Activated T-cell treated with anti-CD3 and anti-CD28 coated beads for 4 hours (primary cell): Measurements from ENCODE around the gene KCNQ1.

ENCODE experiments used
- DNase-seq: peaks from one replicate; pipeline ENCODE4 v3.0.0-alpha.2; 2020

The KCNQ1 gene

DNA sequence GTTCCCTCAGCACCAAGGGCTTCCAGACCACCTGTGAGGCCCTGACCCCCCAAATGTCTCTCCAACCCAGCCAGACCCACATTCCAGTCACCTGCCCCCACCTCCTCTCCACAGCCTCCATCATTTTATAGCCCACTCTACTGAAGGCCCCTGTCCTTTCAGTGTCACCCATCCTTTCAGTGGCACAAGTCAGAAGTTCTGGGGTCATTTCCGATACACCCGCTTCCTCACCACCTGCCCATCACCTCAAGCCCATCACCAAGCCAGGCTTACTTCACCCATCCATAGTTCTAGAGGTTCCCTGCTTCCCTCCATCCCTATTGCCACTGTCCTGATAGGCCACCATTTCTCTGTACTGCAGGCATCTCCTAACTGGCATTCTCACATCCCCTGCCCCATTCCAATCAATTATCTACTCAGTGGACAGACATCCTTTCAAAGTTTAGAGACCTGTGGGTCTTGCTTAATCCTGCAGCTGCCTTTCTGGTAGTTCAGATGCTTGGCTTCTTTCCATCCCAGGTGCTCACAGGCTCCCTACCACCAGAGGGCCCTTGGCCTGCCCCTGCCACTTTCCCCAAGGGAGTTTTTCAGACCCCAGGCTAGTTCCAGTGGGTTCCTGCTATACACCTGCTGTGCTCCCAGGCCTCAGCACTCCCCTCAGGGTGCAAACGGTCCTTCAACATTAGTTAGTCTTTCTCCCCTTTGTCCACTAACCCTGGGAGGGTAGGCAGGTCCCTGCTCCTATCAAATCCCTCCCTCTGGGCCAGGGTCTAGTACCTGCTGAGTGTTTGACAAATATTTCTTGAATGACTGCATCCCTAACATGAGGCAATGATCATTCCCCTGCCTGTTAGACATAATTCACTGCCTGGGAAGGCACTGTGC lies 247.4 kb downstream of the KCNQ1 start:
- DNase-seq, result no peak

DNA sequence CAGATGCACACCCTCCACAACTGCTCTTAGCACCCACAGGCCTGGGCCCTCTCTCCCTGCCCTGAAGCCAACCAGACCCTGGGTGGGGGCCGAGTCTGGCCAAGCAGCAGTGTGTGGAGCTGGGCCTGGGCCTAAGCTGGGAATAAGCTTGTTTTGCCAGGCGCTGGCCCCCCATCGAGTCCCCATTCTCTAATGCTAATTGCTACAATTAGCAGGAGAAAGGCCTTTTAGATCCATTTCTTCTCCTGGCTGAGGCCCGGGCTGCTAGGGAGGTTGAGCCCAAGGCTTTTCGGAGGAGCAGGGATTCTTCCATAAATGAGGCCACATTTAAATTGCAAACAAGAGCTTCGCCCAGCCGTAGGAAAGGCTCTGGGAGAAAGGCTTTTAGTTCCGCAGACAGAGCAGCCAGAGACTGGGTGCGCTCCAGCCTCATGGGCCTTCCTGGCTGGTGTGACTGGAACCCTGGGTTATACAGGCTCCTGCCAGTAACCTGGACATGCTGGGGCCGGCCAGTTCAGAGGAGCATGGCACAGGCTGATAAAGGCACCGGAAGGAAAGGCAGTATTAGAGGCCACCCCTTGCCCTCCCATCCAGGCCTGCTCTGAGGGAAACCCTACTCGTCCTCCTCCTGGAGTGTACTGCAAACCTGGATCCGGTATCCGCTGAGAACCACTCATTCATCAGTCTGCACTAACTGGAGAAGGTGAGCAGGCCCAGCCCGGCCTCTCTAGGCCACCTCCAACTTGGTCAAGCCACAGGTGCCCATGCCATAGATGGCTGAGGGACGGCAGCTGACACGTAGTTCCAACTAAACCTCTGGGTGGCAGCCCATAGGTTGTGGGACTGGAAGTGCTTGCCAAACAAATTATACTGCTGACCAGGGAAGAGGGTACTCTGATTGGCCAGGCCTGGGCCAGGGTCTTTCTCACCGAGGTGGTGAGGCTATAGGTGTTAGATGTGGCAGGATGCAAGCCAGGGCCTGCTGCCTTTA lies 248.8 kb downstream of the KCNQ1 start:
- no peak for DNase-seq

- no peak for DNase-seq
Observed at GRCh38 chr11:2694495-2694894, 249.7 kb downstream of the KCNQ1 start.

GRCh38 chr11:2694995-2695939 lies 250.5 kb downstream of the KCNQ1 start:
- DNase-seq, result no peak

- DNase-seq, result no peak
Observed at GRCh38 chr11:2696455-2696854, 251.6 kb downstream of the KCNQ1 start.

GRCh38 chr11:2697866-2698265 lies 253.1 kb downstream of the KCNQ1 start:
- DNase-seq, result no peak

DNA sequence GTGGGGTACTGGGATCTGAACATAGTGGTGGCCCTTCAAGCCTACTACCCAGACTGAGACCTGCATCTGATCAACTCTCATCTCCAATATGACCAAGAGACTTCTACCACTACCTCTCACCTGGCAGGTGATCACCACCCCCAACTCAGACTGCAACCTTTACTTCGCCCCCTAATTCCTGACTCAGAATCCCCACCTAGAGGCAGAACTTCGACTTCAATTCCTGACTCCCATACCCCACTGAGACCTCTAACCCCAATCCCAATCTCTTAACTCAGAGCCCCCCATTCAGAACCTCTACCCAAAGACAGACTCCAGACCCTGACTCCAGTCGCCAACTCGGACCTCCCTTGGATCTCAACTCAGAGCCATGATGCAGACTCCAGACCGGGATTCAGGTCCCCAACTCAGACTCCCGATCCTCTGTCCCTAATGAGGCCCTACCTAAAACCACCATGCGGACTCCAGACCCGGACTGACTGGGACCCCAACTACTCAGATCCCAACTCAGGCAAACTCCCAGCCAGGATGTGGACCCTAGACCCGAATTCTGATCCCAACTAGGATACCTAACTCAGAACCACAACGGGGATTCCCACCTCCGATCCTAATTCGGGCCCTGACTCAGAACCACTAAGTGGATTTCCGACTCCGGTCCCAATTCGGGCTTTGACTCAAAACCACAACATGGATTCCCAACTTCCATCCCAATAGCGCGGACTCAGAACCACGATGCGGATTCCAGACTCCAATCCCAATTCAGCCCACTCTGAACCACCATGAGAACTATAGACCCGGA lies 253.8 kb downstream of the KCNQ1 start:
- DNase-seq, result no peak

DNA sequence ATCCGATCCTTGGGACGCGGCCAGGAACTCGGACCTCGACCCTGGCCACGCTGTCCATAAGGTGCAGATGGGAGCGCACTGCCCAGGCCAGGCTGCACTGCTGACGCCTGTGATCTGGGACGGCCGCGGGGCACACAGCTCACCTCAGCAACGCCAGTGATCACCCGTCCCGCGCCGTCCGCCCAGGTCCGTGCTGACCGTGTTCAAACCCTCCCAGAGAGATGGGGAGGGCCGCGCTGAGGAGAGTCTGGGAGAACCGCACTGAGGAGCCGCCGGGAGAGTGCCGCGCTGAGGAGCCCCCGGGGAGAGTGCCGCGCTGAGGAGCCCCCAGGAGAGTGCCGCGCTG lies 254.3 kb downstream of the KCNQ1 start:
- DNase-seq, result no peak

GRCh38 chr11:2699531-2700414 lies 255.0 kb downstream of the KCNQ1 start, which contains the start of gene KCNQ1OT1:
TSS of gene KCNQ1OT1 (minus strand) at chr11:2699994.
- peak; percentile 74 for DNase-seq

DNA sequence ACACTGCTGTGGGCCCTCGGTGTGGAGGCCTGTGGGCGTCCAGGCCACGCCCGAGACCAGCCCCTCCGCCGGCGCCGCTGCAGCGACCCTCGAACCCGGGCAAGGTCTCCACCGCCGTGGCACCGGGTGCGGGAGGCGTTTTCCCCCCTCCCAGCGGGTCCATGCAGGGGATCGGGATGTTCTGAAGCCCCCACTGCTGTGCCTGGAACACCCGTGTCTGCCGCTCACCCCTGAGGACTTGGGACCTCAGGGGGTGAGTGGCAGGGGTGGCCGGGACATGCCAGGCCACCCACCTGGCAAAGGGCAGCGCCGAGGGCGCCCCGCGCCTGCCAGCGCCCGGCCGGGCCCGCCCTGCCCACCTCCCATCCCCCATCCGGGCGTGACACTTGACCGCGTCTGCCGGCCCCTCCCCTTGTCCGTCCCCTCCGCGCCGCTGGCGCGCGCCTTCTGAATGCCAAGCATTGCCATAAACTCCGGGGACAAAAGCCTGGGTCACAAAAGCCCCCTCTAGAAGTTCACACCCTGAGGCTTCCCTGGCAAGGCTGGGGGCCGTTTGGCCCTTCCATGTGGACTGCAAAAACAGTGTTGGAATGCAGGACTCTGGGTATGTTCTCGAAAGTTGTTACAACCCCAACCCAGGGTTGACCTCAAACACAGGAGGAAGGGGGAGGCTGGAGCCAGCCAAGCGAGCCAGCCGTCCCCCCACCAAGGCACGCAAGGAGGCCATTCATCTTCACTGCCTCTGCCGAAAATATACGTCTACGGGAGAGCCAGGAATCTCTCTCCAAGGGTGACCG lies 255.8 kb downstream of the KCNQ1 start:
- DNase-seq, result no peak

GRCh38 chr11:2701230-2701629 lies 256.4 kb downstream of the KCNQ1 start:
- no peak for DNase-seq

DNA sequence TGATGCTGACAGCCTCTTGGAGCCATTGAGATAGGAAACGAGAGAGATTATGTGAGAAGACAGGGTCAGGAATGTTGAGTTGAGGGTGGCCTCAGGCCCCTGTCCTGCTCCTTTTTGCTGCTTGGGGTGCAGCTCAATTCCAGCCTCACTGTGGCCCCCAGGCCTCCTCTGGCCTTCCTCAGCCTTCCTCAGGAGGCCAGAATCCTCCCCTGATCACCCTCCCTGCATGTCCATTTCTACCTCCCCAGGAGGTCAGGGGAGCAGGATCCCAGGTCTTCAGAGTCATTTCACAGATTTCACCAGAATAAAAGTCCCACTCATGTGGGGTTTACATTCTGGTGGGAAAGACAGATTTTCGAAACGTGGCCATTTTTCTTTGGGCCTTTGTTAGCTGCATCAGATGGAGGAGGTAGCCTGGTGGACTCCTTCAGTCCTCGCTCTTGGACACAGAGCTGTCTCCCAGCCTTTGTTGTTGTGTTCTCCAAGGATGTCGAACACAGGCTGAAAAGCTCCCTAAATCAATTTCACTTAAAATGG lies 257.2 kb downstream of the KCNQ1 start:
- no peak for DNase-seq

- DNase-seq, result no peak
Observed at GRCh38 chr11:2702771-2703362, 258.1 kb downstream of the KCNQ1 start.

DNA sequence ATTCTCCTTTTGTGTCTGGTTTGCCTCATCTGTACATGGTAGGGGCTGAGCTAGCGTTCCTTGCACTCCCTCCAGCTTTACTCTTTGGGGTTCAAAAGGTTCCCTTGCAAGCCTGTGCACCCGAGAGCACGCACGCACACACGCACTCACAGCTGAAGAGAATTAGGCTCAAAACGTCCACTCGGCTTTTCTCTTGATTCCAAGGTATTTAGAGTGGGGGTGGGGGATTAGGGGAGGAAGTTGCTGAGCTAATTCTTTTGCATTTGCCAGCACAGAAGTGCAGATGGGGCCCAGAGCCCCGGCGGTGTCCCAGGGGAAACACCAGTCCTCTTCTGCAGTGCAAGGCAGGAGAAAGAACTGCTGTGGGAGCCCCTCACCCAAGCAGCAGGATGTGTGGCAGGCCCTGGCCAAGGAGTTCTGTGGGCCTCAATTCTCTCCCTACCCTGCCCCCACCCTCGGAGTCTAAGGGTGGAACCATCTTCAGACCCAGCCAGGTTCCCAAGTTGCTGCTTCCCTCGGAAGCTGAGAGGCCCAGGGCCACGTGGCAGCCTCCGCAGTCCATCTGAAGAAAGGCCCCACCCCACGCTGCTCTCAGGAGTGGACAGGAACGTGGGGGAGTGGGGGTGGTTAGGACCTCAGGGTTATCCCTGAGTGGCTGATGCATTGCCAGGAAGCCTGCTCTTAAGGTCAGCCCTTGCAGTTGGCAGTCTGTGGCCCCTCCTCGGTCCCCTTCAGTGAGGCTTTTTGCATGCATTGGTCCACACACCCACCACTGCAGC lies 258.7 kb downstream of the KCNQ1 start:
- no peak for DNase-seq

DNA sequence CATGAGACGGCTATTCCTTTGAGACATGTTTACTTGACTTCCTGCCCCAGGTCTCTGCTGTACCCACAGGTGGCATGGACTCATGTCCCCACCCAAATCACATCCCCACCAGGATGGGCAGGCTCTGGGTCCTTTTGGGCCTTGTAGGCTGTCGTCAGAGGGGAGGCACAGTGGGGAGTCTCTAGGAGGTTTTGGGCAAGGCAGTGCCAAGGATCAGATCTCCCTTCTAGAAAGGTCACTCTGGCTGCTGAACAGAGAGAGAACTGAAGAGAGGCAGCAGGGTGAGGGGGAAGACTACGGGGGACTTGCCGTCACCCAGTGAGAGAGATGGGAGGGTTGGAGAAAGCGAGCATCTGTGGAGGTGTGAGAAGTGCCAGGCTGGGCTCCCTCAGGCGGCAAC lies 259.5 kb downstream of the KCNQ1 start:
- no peak for DNase-seq

- no peak for DNase-seq
Observed at GRCh38 chr11:2704896-2705606, 260.2 kb downstream of the KCNQ1 start.

GRCh38 chr11:2706321-2706720 lies 261.5 kb downstream of the KCNQ1 start:
- no peak for DNase-seq

DNA sequence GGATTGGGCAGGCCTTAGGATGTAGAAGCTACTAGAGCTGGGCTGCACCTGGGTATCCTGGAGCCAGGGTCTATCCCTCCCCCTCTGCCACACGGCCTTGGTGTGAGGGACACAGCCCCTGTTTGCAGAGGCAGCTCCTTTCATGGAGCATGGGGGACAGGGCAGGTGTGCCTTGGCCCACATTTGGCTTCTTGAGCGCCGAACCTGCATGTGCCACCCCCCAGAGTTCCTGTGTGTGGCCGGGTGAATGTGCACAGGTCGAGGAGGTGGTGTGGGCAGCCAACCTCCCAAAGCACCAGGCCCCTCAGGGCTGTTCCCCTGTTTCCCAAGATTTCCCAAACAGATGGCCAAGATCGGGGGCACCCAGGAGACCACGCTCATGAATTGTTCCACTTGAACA lies 262.9 kb downstream of the KCNQ1 start:
- DNase-seq, result no peak
